Measurements from ENCODE around the gene THBS2. TPM values are rescaled to one million over a fixed set of nuclear protein-coding genes. Genes with fewer than 3 reads are reported as not detected.
"Not testable (repeated sequence)": the region's sequence is repeated elsewhere in the genome, so short reads cannot be mapped to it uniquely, and the experiment has no call there.

Gene THBS2
- total RNA-seq, 2 experiments from 2014 or later: not detected

GRCh38 chr6:169265486-169266131 lies 12.0 kb upstream of the THBS2 start:
- no peaks in the 10 kb centered on the region for H3K79me2 ChIP-seq (ENCODE audit: insufficient read depth, low read depth, low read length)
- no peak overlapping the region for H3K4me3 ChIP-seq (ENCODE audit: low read depth, low read length, poor library complexity, severe bottlenecking)
- intact Hi-C loops (cut with micrococcal nuclease; ENCODE audit: unreplicated experiment): no loop called here
- H2AFZ ChIP-seq (ENCODE audit: low read length): no peak overlapping the region
- DNase-seq (ENCODE audit: low spot score): no peak
- H3K27ac ChIP-seq (ENCODE audit: low read depth, low read length, poor library complexity, severe bottlenecking): no peak overlapping the region
- no peaks in the 10 kb centered on the region for H3K4me1 ChIP-seq (ENCODE audit: insufficient read depth, low read length, poor library complexity, severe bottlenecking)
- ChIA-PET POLR2A (no interaction called here), CTCF (ENCODE audit: unreplicated experiment) (no interaction called here)
- H3K4me2 ChIP-seq (ENCODE audit: low read length): no peak overlapping the region
- TF ChIP-seq CTCF (conservative IDR thresholded peaks at IDR 0.05; ENCODE audit: low read length): no peak
- no peak for TF ChIP-seq EZH2phosphoT487 (IDR thresholded peaks at IDR 0.05; ENCODE audit: borderline replicate concordance, low read depth, low read length)
- H4K20me1 ChIP-seq (ENCODE audit: insufficient read depth, low read length): no peaks in the 10 kb centered on the region
- H3K9me3 ChIP-seq (ENCODE audit: low read length): no peaks in the 10 kb centered on the region
- no TSS peak for BruUV-seq (replicated peaks)
- H3K36me3 ChIP-seq (ENCODE audit: insufficient read depth, low read length): no peaks in the 10 kb centered on the region
- H3K9me2 ChIP-seq (ENCODE audit: insufficient read depth, low read length): no peaks in the 10 kb centered on the region

- no peak overlapping the region for H3K4me2 ChIP-seq (ENCODE audit: low read length)
- intact Hi-C loops (cut with micrococcal nuclease; ENCODE audit: unreplicated experiment): no loop called here
- no peak for TF ChIP-seq EZH2phosphoT487 (IDR thresholded peaks at IDR 0.05; ENCODE audit: borderline replicate concordance, low read depth, low read length)
- DNase-seq (ENCODE audit: low spot score): no peak
- no peaks in the 10 kb centered on the region for H3K4me1 ChIP-seq (ENCODE audit: insufficient read depth, low read length, poor library complexity, severe bottlenecking)
- H3K9me2 ChIP-seq (ENCODE audit: insufficient read depth, low read length): no peaks in the 10 kb centered on the region
- H3K79me2 ChIP-seq (ENCODE audit: insufficient read depth, low read depth, low read length): no peaks in the 10 kb centered on the region
- H3K27ac ChIP-seq (ENCODE audit: low read depth, low read length, poor library complexity, severe bottlenecking): no peak overlapping the region
- H3K4me3 ChIP-seq (ENCODE audit: low read depth, low read length, poor library complexity, severe bottlenecking): no peak overlapping the region
- H3K36me3 ChIP-seq (ENCODE audit: insufficient read depth, low read length): no peaks in the 10 kb centered on the region
- H3K9me3 ChIP-seq (ENCODE audit: low read length): no peaks in the 10 kb centered on the region
- H2AFZ ChIP-seq (ENCODE audit: low read length): no peak overlapping the region
- POLR2A ChIA-PET: no interaction called here
- no TSS peak for BruUV-seq (replicated peaks)
- CTCF ChIA-PET (ENCODE audit: unreplicated experiment): no interaction called here
- H4K20me1 ChIP-seq (ENCODE audit: insufficient read depth, low read length): no peaks in the 10 kb centered on the region
These were observed 10.4 kb upstream of the THBS2 start for GRCh38 chr6:169263836-169264608.

GRCh38 chr6:169263374-169263773 lies 9.7 kb upstream of the THBS2 start:
- TF ChIP-seq EZH2phosphoT487 (IDR thresholded peaks at IDR 0.05; ENCODE audit: borderline replicate concordance, low read depth, low read length) (no peak), CTCF (conservative IDR thresholded peaks at IDR 0.05; ENCODE audit: low read length) (no peak)
- Histone ChIP-seq H3K27ac (ENCODE audit: low read depth, low read length, poor library complexity, severe bottlenecking) (no peak overlapping the region), H3K36me3 (ENCODE audit: insufficient read depth, low read length) (no peaks in the 10 kb centered on the region), H3K4me1 (ENCODE audit: insufficient read depth, low read length, poor library complexity, severe bottlenecking) (no peaks in the 10 kb centered on the region), H3K4me2 (ENCODE audit: low read length) (no peak overlapping the region), H2AFZ (ENCODE audit: low read length) (no peak overlapping the region), H3K4me3 (ENCODE audit: low read depth, low read length, poor library complexity, severe bottlenecking) (no peak overlapping the region), H3K79me2 (ENCODE audit: insufficient read depth, low read depth, low read length) (no peaks in the 10 kb centered on the region), H3K9me2 (ENCODE audit: insufficient read depth, low read length) (no peaks in the 10 kb centered on the region), H3K9me3 (ENCODE audit: low read length) (no peaks in the 10 kb centered on the region), H4K20me1 (ENCODE audit: insufficient read depth, low read length) (no peaks in the 10 kb centered on the region)
- BruUV-seq (replicated peaks): no TSS peak
- no peak for DNase-seq (ENCODE audit: low spot score)
- ChIA-PET POLR2A (no interaction called here), CTCF (ENCODE audit: unreplicated experiment) (no interaction called here)
- intact Hi-C loops (cut with micrococcal nuclease; ENCODE audit: unreplicated experiment): no loop called here

GRCh38 chr6:169262602-169263001 lies 9.0 kb upstream of the THBS2 start:
- H2AFZ ChIP-seq (ENCODE audit: low read length); H3K4me1 ChIP-seq (ENCODE audit: insufficient read depth, low read length, poor library complexity, severe bottlenecking); H3K27ac ChIP-seq (ENCODE audit: low read depth, low read length, poor library complexity, severe bottlenecking); DNase-seq (ENCODE audit: low spot score); H3K36me3 ChIP-seq (ENCODE audit: insufficient read depth, low read length); H3K79me2 ChIP-seq (ENCODE audit: insufficient read depth, low read depth, low read length); intact Hi-C loops (cut with micrococcal nuclease; ENCODE audit: unreplicated experiment); CTCF ChIA-PET (ENCODE audit: unreplicated experiment); H3K9me3 ChIP-seq (ENCODE audit: low read length); H3K4me2 ChIP-seq (ENCODE audit: low read length); POLR2A ChIA-PET; H4K20me1 ChIP-seq (ENCODE audit: insufficient read depth, low read length); H3K9me2 ChIP-seq (ENCODE audit: insufficient read depth, low read length); H3K4me3 ChIP-seq (ENCODE audit: low read depth, low read length, poor library complexity, severe bottlenecking); BruUV-seq (replicated peaks): not testable (repeated sequence)

Measured in OCI-LY7 (cell line).